Natural killer cell (primary cell): ENCODE results near the gene SOX12. TPM values are rescaled to one million over a fixed set of nuclear protein-coding genes. Genes with fewer than 3 reads are reported as not detected.

Source experiments
- ATAC-seq, 3 donors: fragments of 150-1000 bp in 2 of 3; fragments of 200-7000 bp in 1 of 3; cut with Tn5 transposase; 1 replicate in 1 of 3; 2 replicates in 2 of 3; pipeline ENCODE4 v1.10.0; 2021; ENCODE audit warnings: mild to moderate bottlenecking in 2 of 3, moderate library complexity in 2 of 3
- DNase-seq, 2 donors: peaks; one replicate each; pipeline versions ENCODE4 v3.0.0 to v3.0.0-alpha.2; 2013 to 2021; ENCODE audit warnings: mixed read lengths in 1 of 2
- H3K27ac ChIP-seq: one replicate; pipeline ENCODE4 v1.5.1; 2013; ENCODE audit warnings: mild to moderate bottlenecking, low read length
- H3K27me3 ChIP-seq: one replicate; pipeline ENCODE4 v1.6.1; 2013; ENCODE audit warnings: low read length; ENCODE audit not compliant: control insufficient read depth, insufficient read depth
- H3K36me3 ChIP-seq: one replicate; pipeline ENCODE4 v1.6.1; 2013; ENCODE audit warnings: low read length; ENCODE audit not compliant: control insufficient read depth, insufficient read depth
- H3K4me1 ChIP-seq: one replicate; pipeline ENCODE4 v1.6.1; 2013; ENCODE audit warnings: low read length; ENCODE audit not compliant: control insufficient read depth, insufficient read depth
- H3K4me3 ChIP-seq: one replicate; pipeline ENCODE4 v1.5.1; 2013; ENCODE audit warnings: low read length
- H3K9me3 ChIP-seq: one replicate; pipeline ENCODE4 v1.6.1; 2013; ENCODE audit warnings: low read length; ENCODE audit not compliant: control insufficient read depth, insufficient read depth
- H3K27ac Mint-ChIP-seq, 2 donors: one replicate each; pipeline ENCODE4 v1.8.0; 2022; ENCODE audit warnings: mild to moderate bottlenecking in 2 of 2, mixed read lengths in 2 of 2, moderate library complexity in 1 of 2
- H3K27me3 Mint-ChIP-seq, 2 donors: one replicate each; pipeline ENCODE4 v1.8.0; 2022; ENCODE audit warnings: low read depth in 2 of 2, mixed read lengths in 2 of 2
- H3K36me3 Mint-ChIP-seq: one replicate; pipeline ENCODE4 v1.8.0; 2022; ENCODE audit warnings: mixed read lengths
- H3K4me1 Mint-ChIP-seq, 2 donors: one replicate each; pipeline ENCODE4 v1.8.0; 2022; ENCODE audit warnings: mixed read lengths in 2 of 2
- H3K4me3 Mint-ChIP-seq: one replicate; pipeline ENCODE4 v1.8.0; 2022; ENCODE audit warnings: mild to moderate bottlenecking, moderate library complexity, mixed read lengths
- H3K9me3 Mint-ChIP-seq, 2 donors: one replicate each; pipeline ENCODE4 v1.8.0; 2022; ENCODE audit warnings: mixed read lengths in 2 of 2
- WGBS: methylation state at CpG from one replicate; pipeline ENCODE4 v1.1.7; 2013; ENCODE audit warnings: missing lambda C conversion rate; ENCODE audit not compliant: insufficient coverage; 5-methylcytosine and 5-hydroxymethylcytosine counted together
- intact Hi-C: fragments of 100-400 bp; cut with micrococcal nuclease; formaldehyde crosslinking; loops from one replicate; pipeline ENCODE4 v1.14.2; 2022
- total RNA-seq, 4 donors: library from RNA; stranded (reverse); fragments of 120-200 nt in 1 of 4; gene quantifications; one replicate each; pipeline versions ENCODE4 v1.2.3 to v1.2.4, GENCODE V29; 2013 to 2022
- TF ChIP-seq, protein P1 (sequence below): fragments of 200-600 bp; IDR thresholded peaks from one replicate; pipeline ENCODE4 v1.8.0; 2022; ENCODE audit warnings: antibody characterized with exemption

Gene SOX12
- total RNA-seq, 3 donors from 2014 or later (not counting 1 experiment from before 2014, with no cell fraction given): 2.3 to 4.6 (median 2.9) TPM

DNA sequence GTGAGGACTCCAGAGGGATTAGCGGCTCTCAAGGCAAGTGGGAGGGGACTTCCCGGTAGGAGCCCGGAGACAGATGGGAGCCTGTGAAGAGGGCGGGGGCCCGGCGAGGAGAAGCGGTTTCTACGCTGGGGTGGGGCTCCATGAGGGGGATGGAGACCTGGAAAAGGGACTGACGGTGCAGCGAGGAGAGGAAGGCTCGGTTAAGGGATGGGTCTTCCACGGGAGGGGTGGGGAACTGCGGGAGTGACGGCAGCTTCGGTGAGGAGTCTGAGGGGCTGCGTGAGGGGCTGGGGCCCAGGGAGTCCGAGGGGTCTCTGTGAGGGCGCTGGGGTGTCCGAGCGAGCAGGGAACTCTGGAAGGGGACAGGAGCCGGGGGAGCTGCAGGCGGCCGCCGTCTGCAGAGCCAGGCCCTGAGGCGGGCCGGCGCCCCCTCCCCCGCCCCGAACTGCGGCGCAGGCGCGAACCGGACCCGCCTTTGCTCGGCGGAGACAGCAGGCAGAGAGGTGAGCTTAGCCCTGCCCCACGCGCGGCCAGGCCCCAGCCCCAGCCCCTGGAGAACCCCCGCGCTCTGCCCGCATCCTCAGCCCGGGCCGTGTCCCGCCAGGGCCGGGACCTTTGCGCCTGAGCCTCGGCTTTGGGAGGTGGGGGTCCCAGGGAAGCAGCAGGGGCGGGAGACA lies 21.4 kb downstream of the SOX12 start, which contains the start of gene NRSN2:
Gene NRSN2, plus strand, starts transcription at position 472 of the 677 bp plus-strand sequence. CDS start 2,533 bp downstream, outside the sequence.
- peaks cover 12 to 16% of the 10 kb centered on the region in 2 donors for H3K4me1 Mint-ChIP-seq
- WGBS: 6% methylated on average over 50 of the region's 50 CpGs
- Histone ChIP-seq H3K27me3 (no peaks in the 10 kb centered on the region), H3K9me3 (no peaks in the 10 kb centered on the region), H3K4me3 (peak within 1 kb of the TSS; percentile 93), H3K27ac (peak within 1 kb of the TSS; percentile 77), H3K36me3 (no peaks in the 10 kb centered on the region), H3K4me1 (peaks cover 21% of the 10 kb centered on the region)
- H3K4me3 Mint-ChIP-seq: peak within 1 kb of the TSS; percentile 91
- intact Hi-C loops: no loop called here
- peak; percentile 47 to 55 (median 51) for ATAC-seq
- H3K9me3 Mint-ChIP-seq: no peaks in the 10 kb centered on the region
- DNase-seq: peak in 1 of 2 donors; percentile 41
- H3K27ac Mint-ChIP-seq: peak within 1 kb of the TSS; percentile 62 to 89
- H3K27me3 Mint-ChIP-seq: no peaks in the 10 kb centered on the region
- TF ChIP-seq, protein P1, sequence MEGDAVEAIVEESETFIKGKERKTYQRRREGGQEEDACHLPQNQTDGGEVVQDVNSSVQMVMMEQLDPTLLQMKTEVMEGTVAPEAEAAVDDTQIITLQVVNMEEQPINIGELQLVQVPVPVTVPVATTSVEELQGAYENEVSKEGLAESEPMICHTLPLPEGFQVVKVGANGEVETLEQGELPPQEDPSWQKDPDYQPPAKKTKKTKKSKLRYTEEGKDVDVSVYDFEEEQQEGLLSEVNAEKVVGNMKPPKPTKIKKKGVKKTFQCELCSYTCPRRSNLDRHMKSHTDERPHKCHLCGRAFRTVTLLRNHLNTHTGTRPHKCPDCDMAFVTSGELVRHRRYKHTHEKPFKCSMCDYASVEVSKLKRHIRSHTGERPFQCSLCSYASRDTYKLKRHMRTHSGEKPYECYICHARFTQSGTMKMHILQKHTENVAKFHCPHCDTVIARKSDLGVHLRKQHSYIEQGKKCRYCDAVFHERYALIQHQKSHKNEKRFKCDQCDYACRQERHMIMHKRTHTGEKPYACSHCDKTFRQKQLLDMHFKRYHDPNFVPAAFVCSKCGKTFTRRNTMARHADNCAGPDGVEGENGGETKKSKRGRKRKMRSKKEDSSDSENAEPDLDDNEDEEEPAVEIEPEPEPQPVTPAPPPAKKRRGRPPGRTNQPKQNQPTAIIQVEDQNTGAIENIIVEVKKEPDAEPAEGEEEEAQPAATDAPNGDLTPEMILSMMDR: no peak
- no peaks in the 10 kb centered on the region for H3K36me3 Mint-ChIP-seq

DNA sequence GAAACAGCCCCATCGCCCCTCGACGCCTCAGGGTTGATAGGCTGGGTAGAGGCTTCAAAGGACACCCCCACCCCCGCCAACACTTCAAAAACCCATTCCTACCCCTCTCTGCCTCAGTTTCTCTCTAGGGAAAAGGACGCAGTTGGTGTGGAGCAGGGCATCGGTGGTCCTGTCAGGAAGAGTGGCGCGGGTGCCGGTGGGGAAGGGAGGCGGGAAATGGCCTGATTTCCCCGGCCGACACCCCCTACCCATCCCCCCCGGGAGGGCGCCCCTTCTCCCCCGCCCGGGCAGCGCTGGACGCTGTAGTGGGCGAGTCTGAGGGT lies 21.9 kb downstream of the SOX12 start:
- WGBS: 0% methylated on average over 7 of the region's 19 CpGs
- H3K4me3 ChIP-seq: peak overlapping the region; percentile 93

DNA sequence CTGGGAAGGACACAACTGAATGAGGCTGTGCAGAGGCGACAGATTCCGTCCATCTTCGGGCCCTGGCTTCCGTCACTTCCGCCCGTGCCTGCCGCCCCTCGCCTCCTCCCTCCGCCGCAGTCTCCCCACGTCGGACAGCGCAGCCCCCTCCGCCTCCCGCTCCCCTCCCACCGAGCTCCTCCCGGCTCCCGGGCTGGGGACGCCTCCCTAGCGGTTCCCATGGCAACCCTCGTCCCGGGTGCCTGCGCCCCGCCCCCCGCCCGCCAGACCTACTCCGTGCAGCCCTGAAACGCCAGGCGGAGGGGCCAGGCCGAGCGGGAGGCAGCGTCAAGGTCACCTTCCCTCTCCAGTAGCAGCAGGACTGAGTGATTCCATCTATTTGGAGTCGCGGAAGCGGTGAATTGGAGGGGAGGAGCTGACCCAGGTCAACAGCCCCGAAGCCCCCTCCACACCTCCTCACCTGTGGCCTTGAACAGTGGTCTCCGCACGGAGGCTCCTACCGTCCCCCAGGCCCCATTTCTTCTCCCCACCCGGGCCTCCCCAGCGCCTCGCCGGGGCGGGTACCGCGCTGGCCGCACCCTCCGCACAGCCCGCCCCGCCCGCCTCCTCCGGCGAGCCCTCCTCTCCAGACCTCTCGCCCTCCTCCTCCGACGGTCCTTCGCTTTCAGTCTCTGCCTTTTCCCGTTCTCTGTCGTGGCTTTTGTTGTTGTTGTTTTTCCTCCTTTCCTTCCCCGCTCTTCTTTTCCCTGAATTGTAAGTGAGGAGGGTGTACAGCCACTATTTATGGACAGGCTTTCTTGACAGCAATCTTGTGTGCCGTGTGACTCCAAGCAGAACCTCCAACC lies 22.5 kb downstream of the SOX12 start:
- no peaks in the 10 kb centered on the region for H3K36me3 Mint-ChIP-seq
- Histone ChIP-seq H3K27ac (peak overlapping the region; percentile 77), H3K9me3 (no peaks in the 10 kb centered on the region), H3K4me1 (peaks cover 21% of the 10 kb centered on the region), H3K36me3 (no peaks in the 10 kb centered on the region), H3K27me3 (no peaks in the 10 kb centered on the region), H3K4me3 (peak overlapping the region; percentile 93)
- TF ChIP-seq, protein P1: no peak
- intact Hi-C loops: no loop called here
- ATAC-seq (peak; percentile 83 to 85 (median 85)), DNase-seq (peak; percentile 45 to 72)
- under 1% methylated on average over 56 of the region's 61 CpGs for WGBS
- no peaks in the 10 kb centered on the region for H3K27me3 Mint-ChIP-seq
- H3K4me3 Mint-ChIP-seq: peak overlapping the region; percentile 91
- no peaks in the 10 kb centered on the region for H3K9me3 Mint-ChIP-seq
- H3K27ac Mint-ChIP-seq: peak overlapping the region; percentile 17 to 89
- H3K4me1 Mint-ChIP-seq: peaks cover 17 to 21% of the 10 kb centered on the region in 2 donors

More for the DNA sequence above, 21.9 kb downstream of the SOX12 start:
- Mint-ChIP-seq H3K27me3 (no peaks in the 10 kb centered on the region), H3K36me3 (no peaks in the 10 kb centered on the region), H3K4me1 (peaks cover 17 to 21% of the 10 kb centered on the region in 2 donors), H3K27ac (peak overlapping the region in 1 of 2 donors; percentile 89), H3K4me3 (peak overlapping the region; percentile 91), H3K9me3 (no peaks in the 10 kb centered on the region)
- Histone ChIP-seq H3K4me1 (peaks cover 21% of the 10 kb centered on the region), H3K27me3 (no peaks in the 10 kb centered on the region), H3K36me3 (no peaks in the 10 kb centered on the region), H3K9me3 (no peaks in the 10 kb centered on the region), H3K27ac (peak overlapping the region; percentile 77)
- intact Hi-C loops: no loop called here
- no peak for DNase-seq
- peak in 1 of 3 donors; percentile 1 for ATAC-seq
- TF ChIP-seq, protein P1: no peak
